GM13977 (cell line): Measurements from ENCODE around the gene THADA.

Source experiments
- DNase-seq: peaks from one replicate; pipeline ENCODE4 v3.0.0; 2012; ENCODE audit warnings: low spot score
- CTCF ChIP-seq: IDR thresholded peaks from 2 replicates; pipeline ENCODE4 v1.5.1; 2012; ENCODE audit warnings: mild to moderate bottlenecking, control low read depth; ENCODE audit not compliant: insufficient read depth; ENCODE audit errors: extremely low read depth, missing control alignments
- in situ Hi-C: fragments of 300-500 bp; cut with MboI; formaldehyde crosslinking; loops from one replicate; pipeline ENCODE4 v1.12.0; 2022; ENCODE audit warnings: low sequenced_read_pairs, low pct_unique_long_range_greater_than_20kb, mixed read lengths, inconsistent platforms; ENCODE audit not compliant: unreplicated experiment

Gene THADA

GRCh38 chr2:43634604-43635306 lies 38.9 kb upstream of the THADA start:
- no peak for TF ChIP-seq CTCF
- DNase-seq = no peak
- in situ Hi-C loops = no loop called here

- no peak for DNase-seq
- in situ Hi-C loops = no loop called here
- TF ChIP-seq CTCF = no peak
Observed at GRCh38 chr2:43631618-43632317, 35.9 kb upstream of the THADA start.

- no peak for TF ChIP-seq CTCF
- in situ Hi-C loops = no loop called here
- no peak for DNase-seq
Observed at GRCh38 chr2:43622931-43623451, 27.2 kb upstream of the THADA start.

GRCh38 chr2:43619511-43619910 lies 23.7 kb upstream of the THADA start:
- DNase-seq = no peak
- TF ChIP-seq CTCF = no peak
- in situ Hi-C loops = no loop called here

- TF ChIP-seq CTCF = no peak
- in situ Hi-C loops = no loop called here
- no peak for DNase-seq
Observed at GRCh38 chr2:43616967-43617680, 21.3 kb upstream of the THADA start.

GRCh38 chr2:43612944-43613343 lies 17.1 kb upstream of the THADA start:
- no peak for DNase-seq
- in situ Hi-C loops = no loop called here
- no peak for TF ChIP-seq CTCF
